NCI-H1092 treated with DMSO at 0.1 percent for 48 hours (cell line): ENCODE measurements around the gene MAX.

Experiments
- DNase-seq: peaks from one replicate; lab custom pipeline; 2025; lab: John Stamatoyannopoulos, UW

The MAX gene, protein sequence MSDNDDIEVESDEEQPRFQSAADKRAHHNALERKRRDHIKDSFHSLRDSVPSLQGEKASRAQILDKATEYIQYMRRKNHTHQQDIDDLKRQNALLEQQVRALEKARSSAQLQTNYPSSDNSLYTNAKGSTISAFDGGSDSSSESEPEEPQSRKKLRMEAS

DNA sequence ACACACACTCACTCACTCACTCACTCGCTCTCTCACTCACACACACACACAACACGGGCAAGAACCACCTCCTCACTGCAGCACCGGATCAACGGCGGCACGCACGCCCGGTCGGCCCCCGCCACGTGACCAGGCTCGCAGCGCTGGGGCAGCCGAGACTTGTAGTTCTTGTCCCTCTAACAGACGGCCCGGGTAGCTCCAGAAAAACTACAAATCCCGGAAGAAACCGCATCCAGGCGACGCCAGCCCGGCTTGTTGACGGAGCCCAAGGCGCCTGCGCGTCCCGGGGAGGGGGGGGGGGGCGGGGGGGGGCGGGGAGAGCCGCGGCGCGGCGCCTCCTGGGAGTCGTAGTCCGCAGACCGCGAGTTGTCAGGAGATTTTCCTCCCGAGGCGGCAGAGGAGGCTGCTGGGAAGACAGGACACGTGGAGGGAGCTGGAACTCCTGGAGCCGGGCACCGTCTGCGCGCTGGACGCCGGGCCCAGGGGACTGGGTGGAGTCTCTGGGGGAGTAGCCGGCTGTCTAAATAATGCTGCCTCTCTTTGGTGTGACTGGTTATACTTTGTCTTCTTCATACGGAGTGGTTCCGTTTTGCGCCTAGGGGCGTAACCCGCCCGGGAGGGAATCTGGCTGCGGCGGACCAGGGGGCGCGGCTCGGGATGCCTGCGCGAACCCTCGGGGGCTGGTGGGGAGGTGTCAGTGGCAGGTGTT, at the start of gene MAX:
Gene MAX, minus strand, starts transcription at position 77 of the 709 bp plus-strand sequence. CDS start 178 bp downstream, outside the sequence.
- DNase-seq = peak; percentile 99

DNA sequence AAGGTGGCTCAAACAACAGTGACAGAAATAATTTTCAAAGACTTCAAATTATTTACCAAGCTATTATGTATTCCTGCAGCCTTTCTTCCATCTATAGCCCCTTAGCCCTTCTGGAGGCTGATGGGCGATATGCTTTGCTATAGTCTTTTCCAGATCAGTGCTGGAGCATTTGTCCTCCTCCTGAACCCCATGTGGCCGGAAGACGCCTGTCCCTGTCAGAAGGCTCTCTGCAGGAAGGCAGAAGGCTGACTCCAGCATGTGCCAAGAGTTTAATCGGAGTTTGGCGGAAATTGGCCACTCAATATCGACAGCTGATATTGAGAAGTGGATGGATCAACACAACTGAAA, 49.3 kb upstream of the MAX start:
- no peak for DNase-seq

DNA sequence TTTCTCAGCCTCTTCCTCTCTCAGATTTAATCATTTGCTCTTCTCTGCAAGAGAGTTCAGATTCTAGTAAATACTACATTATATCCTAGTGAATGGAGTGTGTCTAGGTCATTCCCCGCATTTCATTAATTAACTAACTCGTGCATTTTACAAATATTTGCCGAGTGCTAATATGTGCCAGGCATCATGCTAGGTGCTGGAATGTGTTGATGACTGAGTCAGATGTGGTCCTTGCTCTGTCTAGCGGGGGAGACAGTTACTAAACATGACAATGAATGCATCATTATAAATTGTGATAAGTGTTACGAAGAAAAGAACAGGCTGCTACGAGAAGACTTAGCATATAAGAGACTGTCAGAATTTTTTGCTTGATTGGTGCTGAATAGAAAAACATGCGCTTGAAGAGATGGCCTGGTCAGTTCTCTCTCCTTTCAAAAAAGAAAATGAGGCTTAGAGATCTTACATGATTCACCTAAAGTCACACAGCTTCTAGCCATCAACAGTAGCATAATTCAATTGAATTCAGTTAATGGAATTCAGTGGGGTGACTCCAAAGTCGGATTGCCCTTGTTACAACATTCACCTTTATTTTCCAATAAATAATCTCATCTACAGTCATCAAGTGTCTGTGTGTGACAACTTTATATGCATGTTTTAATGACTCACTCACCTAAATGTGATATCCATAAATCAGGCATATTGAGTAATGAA, 48.7 kb upstream of the MAX start:
- no peak for DNase-seq

DNA sequence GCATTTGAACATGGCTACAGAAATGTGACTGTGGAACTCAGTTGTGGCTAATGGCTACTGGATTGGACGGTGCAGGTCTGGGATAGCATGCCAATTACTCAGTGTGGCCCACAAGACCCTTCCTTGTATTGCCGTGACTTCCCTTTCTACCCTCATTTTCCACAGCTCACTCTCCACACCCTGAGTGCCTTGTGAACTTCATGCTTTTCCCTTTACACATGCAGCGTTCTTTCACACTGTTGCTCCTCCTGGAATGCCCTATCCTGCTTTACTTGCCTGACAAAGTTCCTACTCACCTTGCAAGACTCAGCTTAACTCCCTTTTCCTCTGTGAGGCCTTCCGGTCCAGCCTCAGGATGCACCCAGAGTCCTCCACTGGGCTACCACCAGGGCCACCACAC, 46.8 kb upstream of the MAX start:
- no peak for DNase-seq

DNA sequence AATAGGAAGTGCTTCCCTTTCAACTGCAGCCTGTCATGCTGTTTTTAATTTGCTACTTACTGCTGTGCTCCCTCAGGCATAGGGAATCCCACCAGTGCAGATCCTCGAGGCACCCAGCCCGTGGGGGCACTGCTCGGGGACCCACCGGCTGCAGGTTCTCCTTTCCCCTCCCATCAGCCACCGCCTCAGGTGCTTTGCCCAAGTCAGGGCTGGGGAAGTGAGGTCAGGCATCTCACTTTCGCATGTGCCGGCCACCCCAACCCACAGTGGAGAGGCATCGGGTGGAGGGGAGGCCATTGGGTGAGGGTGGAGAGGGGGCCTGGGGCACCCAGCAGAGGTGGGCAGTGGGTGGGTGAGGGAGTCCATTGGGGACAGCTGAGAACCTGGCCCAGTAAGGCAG, 41.9 kb upstream of the MAX start:
- no peak for DNase-seq

DNA sequence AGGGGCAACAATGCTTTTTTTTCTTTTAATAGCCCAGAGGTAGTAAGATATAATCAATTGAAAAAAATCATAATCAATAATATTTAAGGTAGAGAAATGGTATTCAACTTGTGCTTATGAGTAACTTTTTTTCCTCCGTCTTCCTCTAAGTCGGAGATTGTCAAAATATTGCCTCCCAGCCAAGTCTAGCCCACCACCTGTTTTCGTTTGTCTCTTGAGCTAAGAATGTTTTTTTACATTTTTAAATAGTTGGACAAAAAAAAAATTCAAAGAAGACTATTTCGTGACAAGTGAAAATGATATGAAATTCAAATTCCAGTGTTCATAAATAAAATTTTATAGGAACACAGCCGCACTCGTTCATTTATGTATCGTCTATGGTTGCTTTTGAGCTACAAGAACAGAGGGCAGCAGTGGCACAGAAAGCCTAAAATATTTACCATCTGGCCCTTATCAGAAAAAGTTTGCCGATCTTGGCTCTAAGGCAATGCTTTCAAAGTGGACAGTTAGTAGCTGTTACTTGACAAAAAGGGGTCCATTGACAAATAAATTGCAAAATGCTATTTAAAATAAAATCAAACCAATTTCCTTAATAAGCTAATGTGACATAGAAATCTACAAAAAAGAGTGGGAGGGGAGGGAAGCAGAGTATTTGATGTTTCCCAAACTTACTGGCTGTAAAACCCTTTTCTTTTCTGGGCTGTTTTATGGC, 40.8 kb upstream of the MAX start:
- no peak for DNase-seq

DNA sequence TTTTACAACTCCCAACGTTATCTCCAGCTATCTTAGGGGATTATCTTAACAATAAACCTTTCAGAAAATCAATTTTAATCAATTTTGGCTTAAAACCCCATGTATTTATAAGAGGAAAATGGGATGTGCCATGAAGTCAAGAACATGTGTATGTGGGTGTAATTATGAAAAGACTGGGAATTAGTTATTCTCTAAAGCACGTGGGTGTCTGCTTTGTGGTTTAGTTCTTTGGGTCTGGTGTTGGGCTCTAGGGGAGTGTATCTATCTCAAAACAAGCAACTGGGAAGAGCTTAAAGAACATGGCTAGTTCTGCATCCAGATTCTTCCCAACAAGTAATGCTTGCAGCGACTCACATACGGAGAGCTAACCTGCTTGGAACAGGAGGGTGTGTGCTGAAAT, 40.1 kb upstream of the MAX start:
- DNase-seq = no peak

DNA sequence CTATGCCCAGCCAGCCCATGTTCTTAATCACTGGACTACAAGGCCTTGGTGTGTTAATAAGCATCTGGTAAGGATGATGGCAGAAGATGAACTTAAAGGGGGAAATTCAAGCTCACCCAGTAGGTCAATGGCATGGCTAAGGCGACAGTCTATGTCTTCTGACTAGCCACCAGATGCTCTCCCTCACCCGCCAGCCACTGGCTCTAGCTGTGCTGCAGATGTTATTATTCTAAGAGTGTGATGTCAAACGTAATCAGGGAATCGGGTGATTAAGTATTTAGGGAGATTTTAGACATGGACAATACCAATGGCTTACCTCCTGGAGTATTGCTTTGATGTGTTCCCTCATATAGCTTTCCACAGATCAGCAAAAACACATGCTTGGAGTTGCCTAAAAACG, 39.2 kb upstream of the MAX start:
- DNase-seq = no peak

DNA sequence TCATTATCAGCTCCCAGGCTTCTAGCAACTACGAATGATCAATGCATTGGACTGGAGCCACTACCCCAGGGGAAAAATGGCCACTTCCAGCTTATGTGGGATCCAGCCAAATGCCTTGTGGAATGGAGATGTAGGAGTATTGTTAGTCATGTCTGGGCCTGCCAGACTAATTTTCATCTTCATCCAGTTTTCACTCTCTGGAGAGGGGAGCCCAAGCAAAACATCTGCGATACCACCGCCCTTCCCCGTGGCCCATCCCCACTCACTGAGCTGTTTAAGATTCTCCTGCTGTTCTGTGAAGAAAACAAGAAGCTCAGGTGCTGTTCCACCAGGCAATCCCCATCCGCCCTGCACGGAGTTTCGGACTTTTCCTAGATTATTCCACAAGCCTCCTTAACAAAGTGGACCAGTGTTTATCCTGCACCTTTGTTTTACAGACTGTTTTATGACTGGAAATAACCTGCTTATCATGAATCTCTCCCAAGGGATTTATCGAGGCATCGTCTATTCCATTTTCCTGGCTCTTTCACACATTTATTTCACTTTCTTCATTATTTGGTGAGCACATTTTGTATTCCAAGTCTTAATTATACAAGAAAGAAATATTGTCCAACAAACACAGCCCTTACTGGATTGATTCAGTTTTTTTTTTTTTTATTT, 35.5 kb upstream of the MAX start:
- no peak for DNase-seq

DNA sequence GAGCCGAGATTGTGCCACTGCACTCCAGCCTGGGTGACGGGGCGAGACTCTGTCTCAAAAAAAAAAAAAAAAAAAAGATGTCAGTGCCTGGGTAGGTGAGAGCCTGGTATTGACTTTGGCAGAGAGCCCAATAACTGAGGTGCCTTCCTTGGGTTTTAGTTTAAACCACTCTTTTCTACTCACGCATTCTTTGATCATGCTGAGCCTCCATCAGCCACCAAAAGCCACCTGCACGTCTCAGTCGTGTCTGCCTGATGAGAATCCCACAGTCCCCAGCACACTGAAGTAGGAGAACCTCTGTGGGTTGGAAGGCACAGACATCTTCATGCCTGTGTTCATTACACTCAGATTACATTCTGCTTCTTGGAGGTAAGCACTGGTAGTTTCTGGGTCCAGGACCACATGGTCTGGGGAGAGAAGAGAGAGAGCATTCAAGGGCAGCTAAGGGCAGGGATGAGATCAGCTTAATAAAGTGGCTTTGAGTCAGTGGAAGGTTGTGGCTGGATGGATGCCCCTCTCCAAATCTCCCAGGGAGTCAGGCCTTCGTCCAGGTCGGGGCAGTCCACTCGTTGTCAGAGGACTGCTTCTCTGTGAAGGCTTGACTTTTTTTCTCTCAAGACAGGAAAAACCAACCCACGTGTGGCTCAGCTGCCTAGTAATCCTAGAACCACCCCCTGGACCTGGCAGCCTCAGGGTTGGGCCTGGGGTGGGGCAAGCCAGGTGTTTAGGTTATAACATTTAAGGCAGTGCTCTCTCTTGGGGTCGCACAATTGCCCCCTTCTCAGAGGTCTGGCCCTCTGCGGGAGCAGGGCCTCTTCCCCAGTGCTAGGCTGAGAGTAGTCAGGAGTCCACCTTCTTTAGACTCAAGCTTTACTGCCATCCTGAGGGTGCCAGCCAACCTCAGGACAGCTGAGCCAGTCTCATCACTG, 32.6 kb upstream of the MAX start:
- no peak for DNase-seq

DNA sequence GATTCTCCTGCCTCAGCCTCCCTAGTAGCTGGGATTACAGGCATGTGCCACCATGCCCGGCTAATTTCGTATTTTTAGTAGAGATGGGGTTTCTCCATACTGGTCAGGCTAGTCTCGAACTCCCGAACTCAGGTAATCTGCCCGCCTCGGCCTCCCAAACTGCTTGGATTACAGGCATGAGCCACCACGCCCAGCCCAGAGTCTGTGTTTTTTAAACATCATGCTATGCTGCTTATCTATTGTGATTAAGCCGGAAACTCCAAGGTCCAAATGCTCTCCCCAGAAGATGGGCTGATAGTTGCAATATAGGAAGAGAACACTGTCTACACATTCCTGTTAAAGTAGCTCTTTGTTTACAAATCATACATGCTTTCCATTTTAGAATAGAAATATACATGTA, 30.5 kb upstream of the MAX start:
- no peak for DNase-seq

DNA sequence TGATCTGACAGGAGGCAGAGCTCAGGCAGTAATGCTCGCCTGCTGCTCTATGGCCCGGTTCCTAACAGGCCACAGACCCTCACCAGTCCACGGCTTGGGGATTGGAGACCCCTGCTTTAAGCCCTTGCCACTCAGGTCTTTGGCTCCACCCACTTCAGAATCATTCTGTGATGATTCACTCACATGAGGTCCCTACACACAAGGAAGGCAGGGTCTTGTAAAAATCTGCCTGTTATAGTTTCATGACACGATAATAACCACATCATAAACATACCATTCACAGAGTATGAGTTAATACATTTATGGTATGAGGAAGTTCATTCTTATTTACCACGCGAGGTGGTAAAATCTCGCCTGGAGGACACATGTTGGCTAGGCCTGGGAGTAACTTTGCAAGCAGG, 29.0 kb upstream of the MAX start:
- no peak for DNase-seq

DNA sequence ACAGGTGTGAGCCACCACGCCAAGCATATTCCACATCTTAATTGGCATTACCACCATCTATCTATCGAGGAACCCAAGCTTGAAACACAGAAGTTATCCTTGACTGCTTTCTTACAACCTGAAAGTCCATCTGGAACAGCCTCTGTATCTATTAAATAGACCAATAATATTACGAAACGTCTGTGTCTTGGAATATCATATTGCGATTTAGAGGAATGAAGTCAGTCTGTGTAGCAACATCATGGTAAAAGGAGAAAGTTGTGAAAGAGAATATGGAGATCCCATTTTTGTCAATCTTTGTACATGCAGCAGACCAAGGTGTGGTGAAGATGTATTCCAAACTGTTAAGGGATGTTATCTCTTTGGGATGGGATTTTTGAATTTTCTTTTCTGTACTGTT, 25.8 kb upstream of the MAX start:
- no peak for DNase-seq

DNA sequence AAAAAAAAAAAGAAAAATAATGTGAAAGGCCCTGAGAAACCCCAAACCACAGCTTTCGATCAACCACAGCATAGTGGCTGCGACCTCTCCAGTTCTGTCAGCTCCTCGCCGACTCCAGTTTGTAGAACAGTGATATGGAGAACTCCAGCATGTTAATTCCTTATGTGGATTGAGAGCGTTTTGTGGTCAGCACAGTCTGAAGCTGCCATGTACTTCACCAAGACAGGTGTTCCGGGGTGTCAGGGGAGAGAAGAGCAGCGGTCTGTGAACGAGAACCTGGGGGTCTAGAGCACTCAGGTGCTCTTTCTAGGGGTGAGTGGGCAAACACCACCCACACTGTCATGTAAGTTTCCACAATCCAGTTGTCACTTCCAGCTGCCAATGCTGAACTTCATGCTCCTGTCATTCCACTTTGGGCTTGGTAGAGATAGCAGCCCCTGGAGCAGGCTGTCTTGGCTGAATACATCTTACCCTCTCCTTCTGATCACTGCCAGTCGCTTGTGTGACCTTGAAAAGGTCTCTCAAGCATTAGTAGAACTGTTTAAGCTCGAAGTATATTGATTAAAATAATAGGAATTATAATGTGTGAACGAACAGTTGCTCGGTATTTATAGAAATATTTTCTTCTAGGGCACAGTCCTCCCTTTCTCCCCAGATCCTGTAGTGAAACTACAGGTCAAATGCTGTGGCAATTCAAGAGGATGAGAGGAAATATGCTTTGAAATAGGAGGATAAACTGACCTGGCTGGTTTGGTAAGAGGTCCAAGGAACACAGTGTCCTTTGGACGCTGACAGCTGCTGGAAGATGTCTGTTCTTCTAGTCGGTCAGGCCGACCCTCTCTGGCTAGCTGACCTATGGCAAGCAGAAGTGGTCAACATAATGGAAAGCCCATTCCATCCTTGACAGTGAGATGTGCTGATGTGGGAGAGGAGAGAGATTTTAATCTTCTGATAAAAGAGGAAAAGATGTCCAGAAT, 15.7 kb upstream of the MAX start:
- no peak for DNase-seq

DNA sequence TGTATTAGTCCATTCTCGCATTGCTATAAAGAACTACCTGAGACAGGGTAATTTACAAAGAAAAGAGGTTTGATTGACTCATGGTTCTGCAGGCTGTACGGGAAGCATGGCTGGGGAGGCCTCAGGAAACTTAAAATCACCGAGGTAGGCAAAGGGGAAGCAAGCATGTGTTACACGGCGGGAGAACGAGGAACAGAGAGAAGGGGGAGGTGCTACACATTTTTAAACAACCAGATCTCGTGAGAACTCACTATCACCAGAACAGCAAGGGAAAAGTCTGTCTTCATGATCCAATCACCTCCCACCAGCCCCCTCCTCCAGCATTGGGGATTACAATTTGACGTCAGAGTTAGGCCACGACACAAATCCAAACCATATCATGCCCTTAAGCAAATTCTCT, 13.3 kb upstream of the MAX start:
- no peak for DNase-seq

DNA sequence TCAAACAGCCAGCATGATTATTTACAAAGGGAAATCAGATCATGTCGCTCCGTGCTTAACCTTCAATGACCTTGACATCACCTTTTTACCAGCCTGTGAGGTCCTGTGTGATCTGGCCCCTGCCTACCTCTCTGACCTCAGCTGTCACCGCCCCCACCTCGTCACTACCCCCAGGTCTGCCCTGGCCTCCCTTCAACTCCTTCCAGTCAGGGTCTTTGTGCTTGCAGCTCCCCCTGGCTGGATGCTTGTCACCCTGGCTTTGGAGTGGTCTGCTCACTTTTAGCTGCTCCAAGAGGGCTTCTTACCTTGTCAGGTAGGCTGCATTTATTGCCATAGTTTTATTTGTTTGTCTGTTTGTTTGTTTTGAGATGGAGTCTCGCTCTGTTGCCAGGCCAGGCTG, 8.2 kb upstream of the MAX start:
- no peak for DNase-seq

DNA sequence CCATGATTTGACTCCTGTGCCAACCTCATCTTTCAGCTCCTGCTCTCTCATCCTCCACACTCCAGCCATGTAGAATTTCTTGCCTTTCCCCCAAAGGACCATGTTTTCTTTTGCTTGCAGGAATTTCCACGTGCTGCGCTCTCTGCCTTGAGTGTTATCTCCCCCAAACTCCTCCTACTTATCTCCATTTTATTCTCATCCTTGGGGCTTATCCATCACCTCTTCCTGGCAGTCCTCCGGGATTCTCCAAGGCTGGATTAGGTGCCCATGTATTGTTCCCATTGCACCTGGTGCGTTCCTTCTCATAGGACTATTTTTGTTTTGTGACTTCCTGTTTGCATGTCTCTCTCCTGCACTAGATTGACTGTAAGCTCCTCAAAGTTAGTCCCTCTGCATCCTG, 7.0 kb upstream of the MAX start:
- no peak for DNase-seq

DNA sequence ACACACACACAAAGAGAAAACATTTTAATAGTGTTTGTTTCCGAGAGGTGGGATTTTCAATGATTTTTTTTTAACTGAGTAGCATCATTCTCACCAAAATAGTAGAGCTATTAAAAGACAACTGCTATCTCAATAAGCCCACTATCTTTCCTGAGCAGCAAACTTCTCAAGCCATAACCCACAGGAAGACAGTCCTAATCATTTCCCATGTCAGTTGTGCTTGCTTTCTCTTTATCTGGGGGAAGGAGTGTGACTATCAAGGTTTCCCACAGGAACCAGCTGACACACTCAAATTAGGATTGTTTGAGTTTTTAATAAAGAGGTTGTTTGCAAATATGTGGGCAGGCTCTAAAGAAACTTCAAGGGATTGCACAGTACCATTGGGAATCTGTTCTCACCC, 4.9 kb upstream of the MAX start:
- DNase-seq = no peak

DNA sequence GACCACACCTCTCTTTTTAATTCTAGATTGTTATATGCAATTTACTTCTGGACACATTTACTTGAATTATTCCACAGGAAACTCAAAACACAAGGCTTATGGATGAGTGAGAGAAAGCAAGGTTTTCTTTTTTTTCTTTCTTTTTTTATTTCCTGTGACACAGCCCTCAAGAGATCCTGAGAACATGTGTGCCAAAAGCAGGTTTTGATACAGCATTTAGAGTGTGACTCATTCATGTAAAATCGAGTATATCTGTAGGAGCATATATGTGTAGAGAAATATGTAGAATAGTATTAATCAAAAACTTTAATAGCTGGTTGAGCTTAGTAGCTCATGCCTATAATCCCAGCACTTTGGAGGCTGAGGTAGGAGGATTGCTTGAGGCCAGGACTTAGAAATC, 4.4 kb upstream of the MAX start:
- DNase-seq = no peak

DNA sequence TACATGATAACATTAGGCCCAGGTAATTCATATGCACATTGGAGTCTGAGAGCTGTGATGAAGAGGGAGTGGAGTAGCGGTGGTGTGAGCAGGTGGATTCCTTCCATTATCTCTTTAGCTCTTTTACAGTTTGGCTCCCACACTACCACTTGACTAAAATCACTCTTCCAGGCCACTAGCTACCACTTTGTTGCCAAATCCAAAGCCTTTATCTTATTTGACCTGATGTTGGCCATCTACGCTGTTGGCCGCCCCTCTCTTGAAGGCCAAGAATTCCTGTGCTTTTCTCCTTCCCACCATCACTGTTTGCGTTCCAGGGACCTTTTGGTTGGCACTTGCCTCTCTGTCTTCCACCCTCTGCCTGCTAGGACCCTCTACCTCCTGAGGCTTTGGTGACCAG, 4.0 kb upstream of the MAX start:
- DNase-seq = no peak
